ENCODE data around the gene TBC1D22A.

The TBC1D22A gene

GRCh38 chr22:46964773-46965550 is 202.5 kb downstream of the TBC1D22A start:
- DNase-seq: no peak

GRCh38 chr22:46965555-46966494 is 203.4 kb downstream of the TBC1D22A start:
- no peak for DNase-seq

GRCh38 chr22:46966495-46966845 is 204.0 kb downstream of the TBC1D22A start:
- DNase-seq: no peak

- DNase-seq: no peak
Measured at GRCh38 chr22:46966846-46967245, 204.4 kb downstream of the TBC1D22A start.

GRCh38 chr22:46967445-46968358 is 205.3 kb downstream of the TBC1D22A start:
- no peak for DNase-seq

GRCh38 chr22:46968359-46968740 is 205.9 kb downstream of the TBC1D22A start:
- DNase-seq: no peak

GRCh38 chr22:46968848-46969247 is 206.4 kb downstream of the TBC1D22A start:
- DNase-seq: no peak

- DNase-seq: no peak
Measured at GRCh38 chr22:46969491-46969890, 207.0 kb downstream of the TBC1D22A start.

- no peak for DNase-seq
Measured at GRCh38 chr22:46969961-46970360, 207.5 kb downstream of the TBC1D22A start.

- no peak for DNase-seq
Measured at GRCh38 chr22:46970411-46971098, 208.1 kb downstream of the TBC1D22A start.

GRCh38 chr22:46971099-46971763 is 208.8 kb downstream of the TBC1D22A start:
- no peak for DNase-seq

- no peak for DNase-seq
Measured at GRCh38 chr22:46971764-46972125, 209.3 kb downstream of the TBC1D22A start.

GRCh38 chr22:46972256-46972655 is 209.8 kb downstream of the TBC1D22A start:
- DNase-seq: no peak

- DNase-seq: no peak
Measured at GRCh38 chr22:46972901-46973831, 210.7 kb downstream of the TBC1D22A start.

GRCh38 chr22:46974077-46974476 is 211.6 kb downstream of the TBC1D22A start:
- DNase-seq: no peak

- DNase-seq: no peak
Measured at GRCh38 chr22:46974631-46975585, 212.5 kb downstream of the TBC1D22A start.

GRCh38 chr22:46976143-46976542 is 213.7 kb downstream of the TBC1D22A start:
- no peak for DNase-seq

- DNase-seq: no peak
Measured at GRCh38 chr22:46976598-46976997, 214.1 kb downstream of the TBC1D22A start.

- no peak for DNase-seq
Measured at GRCh38 chr22:46977656-46978343, 215.3 kb downstream of the TBC1D22A start.

Measured in NCI-H226 (cell line).